ENCODE data around the gene ZNF772.
"Not testable (repeated sequence)": the region's sequence is repeated elsewhere in the genome, so short reads cannot be mapped to it uniquely, and the experiment has no call there.

Gene ZNF772

GRCh38 chr19:57477191-57478008 is at the start of gene ZNF772:
Gene ZNF772, minus strand, starts transcription at chr19:57477566. Its CDS starts 257 bp downstream, at chr19:57477309.
- DNase-seq = peak; percentile 91

- DNase-seq = not testable (repeated sequence)
Measured at GRCh38 chr19:57518021-57518420, 40.7 kb upstream of the ZNF772 start.

DNA sequence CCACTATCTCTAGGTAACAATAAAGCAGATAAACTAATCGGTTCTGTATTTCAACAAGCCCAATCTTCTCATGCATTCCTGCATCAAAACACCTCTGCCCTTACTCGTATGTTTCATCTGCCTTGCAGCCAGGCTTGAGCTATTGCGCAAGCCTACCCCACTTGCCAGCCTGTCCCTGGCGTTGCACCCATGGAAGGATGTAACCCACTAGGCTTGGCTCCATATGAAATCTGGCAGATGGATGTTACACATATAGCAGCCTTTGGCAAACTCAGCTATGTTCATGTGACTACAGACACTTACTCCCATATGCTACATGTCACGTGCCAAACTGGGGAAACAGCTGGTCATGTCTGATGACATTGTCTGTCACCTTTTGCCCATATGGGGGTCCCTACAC is 37.9 kb upstream of the ZNF772 start:
- DNase-seq = no peak

DNA sequence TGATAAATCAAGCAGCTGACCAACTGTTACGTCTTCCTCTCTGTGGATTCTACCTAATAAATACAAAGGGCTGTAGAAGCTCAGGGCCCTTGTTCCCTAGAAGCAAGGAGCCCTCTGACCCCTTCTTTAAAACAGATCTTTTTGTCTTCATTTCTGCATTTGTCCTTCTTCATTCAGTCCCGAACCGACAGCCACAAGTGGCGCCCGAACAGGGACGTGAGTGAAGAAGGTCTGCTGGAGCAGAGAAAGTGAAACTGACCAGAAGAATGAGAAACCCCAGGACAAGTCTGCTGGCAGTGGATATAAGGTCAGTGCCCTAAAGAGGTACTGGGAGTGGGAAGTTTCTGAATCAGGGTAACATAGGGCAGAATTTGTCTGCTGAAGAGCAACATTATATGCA is 35.5 kb upstream of the ZNF772 start:
- no peak for DNase-seq

- no peak for DNase-seq
Measured at GRCh38 chr19:57511484-57511883, 34.1 kb upstream of the ZNF772 start.

- DNase-seq = no peak
Measured at GRCh38 chr19:57506163-57506562, 28.8 kb upstream of the ZNF772 start.

- not testable (repeated sequence) for DNase-seq
Measured at GRCh38 chr19:57500400-57500799, 23.0 kb upstream of the ZNF772 start.

DNA sequence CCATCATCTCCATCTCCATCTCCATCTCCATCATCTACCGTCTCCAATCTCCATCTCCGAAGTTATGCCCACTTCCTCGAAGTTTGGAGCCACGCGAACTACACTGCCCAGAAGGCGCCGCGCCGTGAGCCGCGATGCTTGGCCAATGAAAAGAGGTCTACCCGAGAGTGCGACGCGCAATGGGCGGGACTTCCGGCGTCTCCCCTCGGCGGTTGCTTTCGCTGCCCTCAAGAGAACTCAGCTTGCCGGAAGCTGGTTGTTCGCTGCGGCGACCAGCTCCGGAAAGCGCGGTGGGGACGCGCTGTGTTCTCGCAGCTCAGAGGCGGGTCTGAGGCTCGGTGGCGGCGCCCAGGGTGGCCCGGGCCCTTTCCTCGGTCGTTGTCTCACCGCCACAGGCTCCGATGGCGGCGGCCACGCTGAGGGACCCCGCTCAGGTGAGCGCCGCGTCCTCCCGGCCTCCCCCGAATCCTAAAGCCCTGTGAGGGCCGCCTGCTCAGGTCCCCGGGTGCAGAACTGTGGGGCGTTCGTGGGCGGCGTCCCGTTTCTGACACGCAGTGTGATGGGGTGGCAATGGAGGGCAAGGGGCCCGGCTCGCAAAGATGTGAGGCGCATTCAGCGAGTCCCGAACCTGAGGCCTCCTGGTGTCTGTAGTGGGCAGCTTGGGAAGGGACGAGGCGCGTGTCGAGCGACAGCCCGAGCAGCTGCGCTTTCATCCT is 22.5 kb upstream of the ZNF772 start, which contains the start of gene ZNF773:
TSS of gene ZNF773 (plus strand) at position 259 of the 716 bp plus-strand sequence. CDS start at position 402, 143 bp downstream.
- DNase-seq = peak; percentile 83

- DNase-seq = not testable (repeated sequence)
Measured at GRCh38 chr19:57499332-57499679, 21.9 kb upstream of the ZNF772 start.

DNA sequence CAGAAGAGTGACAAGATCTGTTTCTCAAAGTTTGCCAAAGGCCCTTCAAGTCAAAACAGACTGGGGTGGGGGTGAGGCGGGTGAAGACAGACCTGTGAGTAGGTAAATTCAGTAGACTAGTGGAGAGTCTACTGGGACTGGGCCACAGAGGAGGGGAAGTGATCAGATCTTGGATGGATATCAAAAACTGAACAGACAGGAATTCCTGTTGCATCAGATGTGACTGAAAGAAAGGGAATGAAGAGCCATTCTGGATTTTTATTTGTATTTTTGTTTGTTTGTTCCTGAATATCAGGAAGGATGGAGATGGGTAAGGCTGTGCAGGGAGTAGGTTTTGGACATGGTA is 10.9 kb upstream of the ZNF772 start:
- DNase-seq = not testable (repeated sequence)

- peak; percentile 82 for DNase-seq
Measured at GRCh38 chr19:57487477-57488298, 10.3 kb upstream of the ZNF772 start, which contains the start of gene ZNF419. Gene ZNF419, plus strand, starts transcription at chr19:57487750. Its CDS starts 201 bp downstream, at chr19:57487951.

DNA sequence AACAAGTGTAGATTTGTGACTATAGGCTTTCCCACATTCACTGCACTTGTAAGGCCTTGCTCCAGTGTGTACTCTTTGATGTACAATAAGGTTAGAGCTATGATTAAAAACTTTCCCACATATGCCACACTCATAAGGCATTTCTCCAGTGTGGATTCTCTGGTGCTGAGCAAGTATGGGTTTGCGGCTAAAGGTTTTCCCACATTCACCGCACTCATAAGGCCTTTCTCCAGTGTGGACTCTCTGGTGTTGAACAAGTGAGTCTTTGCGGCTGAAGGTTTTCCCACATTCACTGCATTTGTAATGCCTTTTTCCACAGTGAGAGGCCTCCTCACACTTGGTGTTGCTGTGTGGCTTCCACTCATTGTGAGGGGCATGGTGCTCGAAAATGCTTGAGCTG is 3.7 kb downstream of the ZNF772 start:
- DNase-seq = no peak

GRCh38 chr19:57466489-57466888 is 10.9 kb downstream of the ZNF772 start:
- no peak for DNase-seq

DNA sequence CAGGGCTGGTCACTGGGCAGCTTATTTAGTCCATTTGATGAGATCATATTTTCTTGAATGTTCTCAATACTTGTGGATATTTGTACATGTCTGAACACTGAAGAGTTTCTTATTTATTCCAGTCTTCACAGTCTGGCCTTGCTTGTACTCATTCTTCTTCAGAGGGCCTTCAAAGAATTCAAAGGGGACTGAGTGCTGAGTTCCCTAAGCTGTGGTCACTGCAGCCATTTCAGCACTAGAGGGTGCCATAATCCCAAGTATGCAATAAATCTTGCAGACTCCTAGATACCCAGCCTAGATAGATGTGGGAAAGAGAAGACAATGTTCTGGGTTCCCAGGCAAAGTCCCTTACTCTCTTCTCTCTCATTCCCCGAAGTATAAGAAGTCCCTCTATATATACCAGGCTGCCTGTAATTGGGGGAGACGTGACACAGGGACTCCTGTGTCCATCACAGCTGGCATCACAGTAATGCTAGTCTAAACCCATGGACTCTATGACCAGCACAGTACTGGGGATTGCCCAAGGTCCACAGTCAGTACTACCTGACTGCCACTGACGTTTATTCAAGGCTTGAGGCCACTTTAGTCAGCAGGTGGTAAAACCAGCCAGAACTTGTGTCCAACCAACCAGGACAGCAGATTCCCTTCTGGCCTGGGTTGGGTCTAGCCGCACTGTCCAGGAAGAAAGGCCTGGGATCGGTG is 11.5 kb downstream of the ZNF772 start:
- DNase-seq = no peak

DNA sequence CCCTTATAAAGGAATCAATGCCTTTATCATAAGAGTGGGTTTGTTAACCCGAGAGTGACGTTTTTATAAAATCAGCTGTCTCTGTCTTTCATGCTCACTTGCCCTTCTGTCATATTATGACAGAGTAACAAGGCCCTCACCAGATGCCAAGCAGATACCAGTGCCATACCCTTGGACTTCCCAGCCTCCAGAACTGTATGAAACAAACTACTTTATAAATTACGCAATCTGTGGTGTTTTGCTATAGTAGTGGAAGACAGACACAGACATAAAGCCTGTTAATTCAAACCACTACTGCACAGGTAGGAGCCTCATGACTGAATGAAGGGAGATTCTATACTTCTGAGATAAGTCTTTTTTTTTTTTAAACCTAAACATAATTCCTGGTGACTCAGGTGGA is 25.1 kb downstream of the ZNF772 start:
- no peak for DNase-seq

DNA sequence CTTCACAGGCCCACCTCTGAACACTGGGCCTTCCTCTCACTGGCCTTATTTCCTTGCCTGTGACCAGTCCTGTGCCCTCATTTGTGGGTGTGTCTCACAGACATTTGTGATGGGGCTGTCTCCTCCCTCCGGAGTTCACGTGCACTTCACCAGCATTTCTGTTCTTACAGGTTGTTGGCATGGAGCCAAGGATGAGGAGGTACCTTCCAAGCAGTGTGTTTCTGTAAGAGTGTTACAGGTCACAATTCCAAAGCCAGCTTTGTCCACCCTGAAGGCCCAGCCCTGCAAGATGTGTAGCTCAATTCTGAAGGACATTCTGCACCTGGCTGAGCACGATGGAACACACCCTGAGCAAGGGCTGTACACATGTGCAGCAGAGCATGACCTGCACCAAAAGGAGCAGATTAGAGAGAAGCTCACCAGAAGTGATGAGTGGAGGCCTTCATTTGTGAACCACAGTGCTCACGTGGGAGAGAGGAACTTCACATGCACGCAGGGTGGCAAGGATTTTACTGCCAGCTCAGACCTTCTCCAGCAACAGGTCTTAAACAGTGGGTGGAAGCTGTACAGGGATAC is 34.2 kb downstream of the ZNF772 start:
- DNase-seq = no peak

DNA sequence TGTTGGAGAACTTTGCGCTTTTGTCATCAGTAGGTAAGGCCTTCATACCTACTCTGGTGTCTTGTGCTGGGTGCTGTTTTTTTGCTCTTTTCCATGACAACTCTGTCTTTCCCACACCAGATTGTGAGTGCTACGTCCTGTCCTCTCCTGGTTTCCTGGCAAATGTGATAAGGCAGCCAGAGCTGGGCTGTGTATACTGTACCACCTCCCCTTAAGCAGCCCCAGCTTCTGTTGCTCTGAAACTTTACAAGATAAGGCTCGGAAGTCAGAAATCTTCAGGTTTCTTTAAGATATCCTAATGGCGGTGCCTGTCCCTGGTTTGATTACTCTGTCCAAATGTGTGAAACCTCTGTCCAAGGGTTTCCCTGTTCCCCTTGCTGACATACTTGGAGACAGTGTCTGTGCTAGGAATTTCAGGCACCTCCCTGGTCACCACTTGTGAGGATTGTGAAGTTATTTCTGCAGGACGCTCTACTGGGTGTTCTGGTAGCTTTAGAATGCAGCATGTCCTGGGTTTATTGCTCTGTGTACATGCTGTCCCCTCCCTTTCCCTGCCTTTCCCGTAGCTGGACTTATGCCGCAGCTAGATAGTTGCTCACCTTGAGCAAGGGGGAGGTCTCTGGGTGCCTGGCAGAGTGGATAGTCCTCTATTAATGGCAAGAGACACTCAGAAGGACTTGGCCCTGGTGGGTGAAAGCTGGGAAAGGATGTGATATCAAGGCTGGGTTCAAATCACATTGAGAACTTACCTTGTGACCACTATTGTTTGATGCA is 35.2 kb downstream of the ZNF772 start:
- no peak for DNase-seq

DNA sequence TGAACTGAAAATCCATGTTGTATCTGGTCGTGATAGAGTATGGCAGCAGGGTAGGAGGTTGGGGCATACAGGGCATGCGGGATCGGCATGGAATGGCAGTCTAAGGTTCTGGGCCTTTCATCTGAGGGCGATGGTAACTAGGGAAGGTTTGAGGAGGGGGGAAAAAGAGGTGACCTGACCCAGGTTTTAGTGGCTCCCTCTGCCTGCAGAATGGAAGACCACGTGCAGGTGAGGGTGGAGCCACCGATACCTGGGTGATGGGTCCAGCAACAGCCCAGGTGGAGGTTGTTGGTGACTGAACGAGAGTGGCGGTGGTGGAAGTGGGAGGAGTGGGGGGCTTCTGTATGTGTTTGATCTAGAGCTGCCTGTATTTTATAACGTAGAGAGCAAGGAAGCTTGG is 38.4 kb downstream of the ZNF772 start:
- DNase-seq = no peak

DNA sequence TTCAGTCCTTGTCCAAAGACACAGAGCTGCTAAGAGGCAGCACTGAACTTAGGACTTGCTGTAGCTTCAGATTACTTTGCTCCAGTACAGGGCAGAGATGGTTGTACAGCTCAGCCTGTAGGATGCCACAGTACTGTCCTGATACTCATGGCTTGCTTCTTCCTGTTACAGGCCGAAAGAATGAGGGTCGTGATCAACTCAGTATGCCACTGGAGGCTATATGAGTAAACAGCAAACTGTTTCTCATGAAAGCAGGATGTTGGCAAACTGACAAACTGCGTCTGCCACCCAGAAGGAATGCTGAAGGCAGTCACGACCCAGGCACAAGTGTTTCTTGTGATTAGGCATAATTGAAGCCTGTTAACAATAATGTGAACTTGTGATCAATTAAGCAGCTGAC is 39.4 kb downstream of the ZNF772 start:
- DNase-seq = no peak

GRCh38 chr19:57436417-57436816 is 40.9 kb downstream of the ZNF772 start:
- no peak for DNase-seq
